Stimulated activated CD8-positive, alpha-beta memory T cell treated with anti-CD3 and anti-CD28 coated beads, Interleukin-12 subunit alpha, Interleukin-12 subunit beta, amount 100 ng/mL, for 4 hours (primary cell): ENCODE measurements around the gene TSC2.
A peak's percentile ranks its signal among the peaks of the same experiment; 100 is the strongest.
"Not testable (repeated sequence)": the region's sequence is repeated elsewhere in the genome, so short reads cannot be mapped to it uniquely, and the experiment has no call there.

Experiments
- DNase-seq: peaks from one replicate; pipeline ENCODE4 v3.0.0-alpha.2; 2020; ENCODE audit warnings: low read depth

TSC2 gene

GRCh38 chr16:2009791-2010510 lies 37.8 kb upstream of the TSC2 start, which contains the start of gene ZNF598:
Gene ZNF598, minus strand, starts transcription at chr16:2009821.
- peak; percentile 73 for DNase-seq

- DNase-seq = not testable (repeated sequence)
These were observed 36.1 kb upstream of the TSC2 start for GRCh38 chr16:2011726-2012125.

DNA sequence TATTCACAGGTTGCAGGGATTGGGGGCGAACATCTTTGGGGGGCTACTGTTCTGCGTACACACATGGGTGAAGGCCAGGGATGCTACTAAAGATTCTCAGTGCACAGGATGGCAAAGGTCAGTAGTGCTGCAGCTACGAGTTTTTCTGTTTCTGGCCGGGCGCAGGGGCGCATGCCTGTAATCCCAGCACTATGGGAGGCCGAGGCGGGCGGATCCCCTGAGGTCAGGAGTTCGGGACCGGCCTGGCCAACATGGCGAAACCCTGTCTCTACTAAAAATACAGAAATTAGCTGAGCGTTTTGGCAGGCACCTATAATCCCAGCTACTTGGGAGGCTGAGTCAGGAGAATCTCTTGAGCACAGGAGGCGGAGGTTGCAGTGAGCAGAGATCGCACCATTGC lies 34.3 kb upstream of the TSC2 start:
- DNase-seq = no peak

GRCh38 chr16:2015117-2015946 lies 32.5 kb upstream of the TSC2 start:
- no peak for DNase-seq

- DNase-seq = no peak
These were observed 31.9 kb upstream of the TSC2 start for GRCh38 chr16:2015947-2016208.

DNA sequence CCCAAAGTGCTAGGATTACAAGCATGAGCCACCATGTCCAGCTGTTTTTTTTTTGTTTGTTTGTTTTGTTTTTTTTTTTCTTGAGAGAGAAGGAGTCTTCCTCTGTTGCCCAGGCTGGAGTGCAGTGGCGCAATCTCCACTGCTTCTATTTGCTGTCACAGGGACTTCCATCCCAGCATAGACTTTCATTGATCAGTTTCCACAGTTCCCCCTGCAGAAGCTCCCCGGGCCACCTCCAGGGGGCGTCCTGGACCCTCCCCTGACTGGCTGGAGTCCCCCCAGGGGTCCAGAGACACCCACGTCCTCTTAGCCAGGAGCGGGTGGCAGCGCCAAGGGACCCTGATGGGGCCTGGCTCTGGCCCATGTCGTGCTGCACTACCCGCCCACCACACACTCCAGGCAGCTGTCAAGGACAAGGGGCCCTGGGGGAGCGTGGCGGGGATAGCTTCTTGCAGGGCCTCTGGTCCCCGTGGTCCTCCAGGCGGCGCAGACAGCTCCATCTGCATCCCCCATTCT lies 31.3 kb upstream of the TSC2 start:
- DNase-seq = no peak

GRCh38 chr16:2019518-2019920 lies 28.3 kb upstream of the TSC2 start, which contains the start of gene NPW:
Gene NPW, plus strand, starts transcription at chr16:2019785.
- DNase-seq = no peak

GRCh38 chr16:2019921-2020831 lies 27.6 kb upstream of the TSC2 start:
- no peak for DNase-seq

- DNase-seq = no peak
These were observed 25.1 kb upstream of the TSC2 start for GRCh38 chr16:2022723-2023091.

DNA sequence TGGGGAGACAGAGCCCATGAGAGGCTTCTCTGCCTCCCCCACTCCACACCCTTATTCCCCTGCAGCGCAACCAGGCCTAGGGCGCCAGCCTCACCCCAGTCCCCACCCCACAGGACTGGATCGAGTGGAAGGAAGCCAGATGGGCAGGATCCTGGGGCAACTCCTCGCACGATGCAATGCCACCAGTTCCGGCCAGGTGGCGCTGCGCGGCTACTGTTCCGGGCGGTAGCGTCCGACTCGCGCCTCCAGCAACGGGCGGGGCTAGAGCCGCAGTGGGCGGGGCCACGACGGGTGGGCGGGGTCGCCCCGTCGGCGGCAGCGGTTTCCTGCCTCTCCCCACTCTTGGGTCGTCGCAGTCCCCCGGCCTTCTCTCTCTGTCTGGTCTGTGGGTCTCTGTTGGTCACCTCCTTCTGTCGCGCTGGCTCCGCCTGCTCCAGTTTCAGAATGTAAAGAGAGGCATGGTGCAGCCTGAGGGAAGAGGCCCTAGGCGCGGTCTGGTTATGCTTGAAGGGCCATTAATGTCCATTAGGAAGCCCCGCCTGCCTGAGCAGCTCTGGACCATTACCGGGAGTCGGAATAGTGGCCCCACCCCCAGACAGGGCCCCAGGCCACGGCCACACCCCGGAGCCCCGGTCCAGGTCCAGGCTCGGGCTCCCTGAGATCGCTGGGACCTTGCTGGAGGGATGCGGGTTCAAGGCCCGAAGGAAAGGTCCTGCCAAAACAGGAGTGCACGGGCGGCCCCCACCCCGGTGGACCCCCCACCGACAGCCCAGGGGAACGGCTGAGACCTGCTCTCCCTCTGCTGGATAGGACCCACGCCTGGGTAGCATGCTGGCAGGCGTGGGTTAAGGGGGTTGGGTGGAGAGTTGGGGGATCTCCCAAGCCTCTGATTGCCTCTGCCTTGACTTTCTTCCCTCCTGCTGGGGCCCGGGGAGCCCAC lies 24.4 kb upstream of the TSC2 start:
- peak; percentile 94 for DNase-seq

DNA sequence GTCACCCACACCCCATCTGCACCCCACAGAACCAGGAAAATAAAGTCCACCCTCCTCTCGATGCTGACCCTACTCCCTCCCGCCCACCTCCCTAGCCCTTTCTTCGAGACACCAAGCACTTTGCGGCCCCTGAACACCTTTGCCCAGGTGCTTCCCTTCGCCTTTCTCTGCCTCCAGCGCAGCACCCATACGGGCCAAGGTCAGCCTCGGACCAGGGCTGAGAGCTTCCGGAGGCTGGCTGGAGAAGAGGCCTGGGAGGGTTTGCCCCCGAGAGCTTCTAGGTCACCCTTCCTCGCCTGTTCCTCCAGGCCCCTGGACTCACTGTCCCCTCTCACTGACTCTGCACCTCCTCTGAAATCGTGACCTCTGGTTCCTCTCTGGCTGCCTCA lies 23.8 kb upstream of the TSC2 start:
- no peak for DNase-seq

DNA sequence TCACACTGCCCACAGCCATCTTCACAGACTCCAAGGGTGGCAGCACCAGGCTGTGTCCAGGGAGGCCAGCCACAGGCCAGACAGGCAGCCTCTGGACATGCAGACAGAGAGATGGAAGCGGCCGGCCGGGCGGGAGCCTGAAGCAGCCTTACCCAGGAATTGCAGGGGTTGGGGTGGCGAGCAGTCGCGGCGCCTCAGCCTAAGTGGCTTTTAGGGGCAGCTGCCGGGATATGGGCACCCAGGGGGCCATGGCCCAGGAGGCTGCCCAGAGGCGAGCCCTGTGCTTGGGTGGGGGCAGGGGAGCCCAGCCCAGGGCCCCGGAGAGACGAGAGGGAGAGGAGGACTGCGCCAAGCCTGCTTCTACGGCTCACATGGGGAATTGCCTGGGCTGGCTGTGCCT lies 22.5 kb upstream of the TSC2 start:
- DNase-seq = no peak

- no peak for DNase-seq
These were observed 21.8 kb upstream of the TSC2 start for GRCh38 chr16:2025878-2026460.

DNA sequence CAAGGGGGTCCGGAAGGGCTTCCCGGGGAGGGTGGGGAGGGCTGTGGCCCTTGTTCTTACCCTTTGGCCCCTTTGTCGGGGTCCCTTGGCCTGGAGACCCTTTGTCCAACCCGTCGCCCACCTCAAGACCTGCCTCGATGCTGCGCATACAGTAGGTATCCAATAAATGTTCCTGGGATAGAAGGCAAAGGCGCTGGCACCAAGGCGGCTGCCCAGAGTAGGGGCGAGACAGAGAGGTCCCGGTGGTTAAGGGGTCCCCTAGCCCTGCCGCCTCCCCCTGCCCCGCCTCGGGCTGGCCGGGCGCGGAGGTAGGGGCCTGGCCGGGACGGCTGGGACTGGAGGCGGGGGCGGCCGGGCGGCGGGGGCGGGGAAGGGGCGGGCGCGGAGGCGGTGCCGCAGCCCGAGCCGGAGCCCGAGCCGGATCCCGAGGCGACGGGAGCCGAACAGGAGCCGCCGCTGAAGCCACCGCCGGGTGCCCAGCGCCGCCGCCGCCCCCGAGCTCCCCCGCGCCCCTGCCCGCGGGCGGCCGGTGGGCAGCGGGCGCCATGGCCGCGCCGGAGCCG lies 21.2 kb upstream of the TSC2 start, which contains the start of gene NHERF2:
TSS of gene NHERF2 (plus strand) at position 442 of the 563 bp plus-strand sequence. CDS start at position 546, 104 bp downstream.
- no peak for DNase-seq

DNA sequence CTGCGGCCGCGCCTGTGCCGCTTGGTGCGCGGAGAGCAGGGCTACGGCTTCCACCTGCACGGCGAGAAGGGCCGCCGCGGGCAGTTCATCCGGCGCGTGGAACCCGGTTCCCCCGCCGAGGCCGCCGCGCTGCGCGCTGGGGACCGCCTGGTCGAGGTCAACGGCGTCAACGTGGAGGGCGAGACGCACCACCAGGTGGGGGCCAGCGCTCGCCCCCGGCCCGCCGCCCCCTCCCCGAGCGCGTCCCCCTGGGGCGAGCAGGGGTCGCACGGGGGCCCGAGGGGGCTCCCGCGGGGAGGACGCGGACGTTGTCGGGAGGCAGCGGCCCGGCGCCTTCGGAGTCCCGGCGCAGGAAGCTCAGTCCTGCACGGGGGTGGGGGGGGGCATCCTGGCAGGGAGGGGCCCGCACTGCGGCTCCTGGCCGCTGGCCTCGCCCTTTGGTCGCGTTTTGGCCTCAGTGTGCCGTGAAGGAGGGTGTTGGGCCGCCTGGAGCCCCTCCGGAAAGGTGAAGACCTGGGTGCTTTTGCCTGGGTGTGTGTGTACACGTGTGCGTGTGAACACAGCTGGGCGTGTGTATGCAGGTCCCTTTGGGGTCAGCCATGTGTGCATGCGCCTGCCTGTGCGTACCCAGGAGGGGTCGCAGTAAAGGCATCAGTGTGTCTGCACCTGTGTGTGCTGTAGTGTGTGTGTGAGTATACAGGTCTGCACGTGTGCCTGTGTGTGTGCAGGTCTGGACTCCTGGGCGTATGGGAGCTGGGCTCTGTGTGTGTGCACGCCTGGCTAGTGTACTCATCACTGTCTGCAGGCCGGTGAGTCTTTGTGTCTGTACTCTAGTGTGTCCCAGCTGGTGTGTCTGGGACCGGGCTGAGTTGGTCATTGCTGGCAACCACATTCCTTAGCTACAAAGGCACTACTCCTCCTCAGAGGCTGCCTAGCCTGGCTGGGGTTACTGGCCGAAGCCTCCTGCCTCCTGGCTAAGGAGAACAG lies 20.5 kb upstream of the TSC2 start:
- no peak for DNase-seq

GRCh38 chr16:2028146-2028545 lies 19.6 kb upstream of the TSC2 start:
- no peak for DNase-seq

DNA sequence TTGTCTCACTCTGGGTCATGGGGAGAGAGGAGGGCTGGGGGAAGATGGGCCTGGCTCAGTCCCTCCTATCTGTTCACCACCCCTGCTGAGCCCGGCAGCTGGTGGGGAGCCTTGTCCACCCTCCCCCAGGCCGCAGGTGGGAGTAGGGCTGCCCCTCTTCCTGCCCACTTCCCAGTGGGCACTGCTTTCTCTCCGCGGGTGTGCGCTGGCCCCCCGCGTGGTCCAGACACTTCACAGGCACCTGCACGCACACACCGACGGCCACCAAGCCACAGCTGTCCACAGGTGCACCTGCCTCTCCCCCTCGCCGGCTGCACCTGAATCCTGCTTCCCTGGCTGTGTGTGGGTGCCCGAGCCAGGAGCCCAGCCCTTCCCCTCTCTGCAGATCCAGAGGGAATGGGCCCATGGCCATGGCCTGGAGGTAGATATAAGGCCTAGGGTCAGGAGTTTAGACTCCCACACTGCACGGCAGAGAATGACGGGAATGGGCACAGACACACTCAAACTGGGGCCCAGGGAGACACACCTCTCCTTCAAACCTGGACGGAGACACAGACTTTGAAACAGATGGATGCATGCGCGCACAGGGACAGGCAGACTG lies 19.1 kb upstream of the TSC2 start:
- DNase-seq = no peak

DNA sequence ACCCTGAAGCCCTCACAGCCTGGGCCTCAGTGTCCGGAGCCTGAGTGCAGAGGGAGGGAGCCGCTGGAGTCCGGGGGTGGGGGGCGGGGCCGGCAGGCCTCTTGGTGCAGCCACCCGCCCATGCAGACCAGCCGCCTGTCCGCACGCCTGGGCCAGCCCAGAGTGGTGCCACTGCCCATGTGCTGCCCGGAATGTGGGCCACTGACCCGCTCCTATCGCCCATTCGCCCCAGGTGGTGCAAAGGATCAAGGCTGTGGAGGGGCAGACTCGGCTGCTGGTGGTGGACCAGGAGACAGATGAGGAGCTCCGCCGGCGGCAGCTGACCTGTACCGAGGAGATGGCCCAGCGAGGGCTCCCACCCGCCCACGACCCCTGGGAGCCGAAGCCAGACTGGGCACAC lies 18.4 kb upstream of the TSC2 start:
- no peak for DNase-seq

DNA sequence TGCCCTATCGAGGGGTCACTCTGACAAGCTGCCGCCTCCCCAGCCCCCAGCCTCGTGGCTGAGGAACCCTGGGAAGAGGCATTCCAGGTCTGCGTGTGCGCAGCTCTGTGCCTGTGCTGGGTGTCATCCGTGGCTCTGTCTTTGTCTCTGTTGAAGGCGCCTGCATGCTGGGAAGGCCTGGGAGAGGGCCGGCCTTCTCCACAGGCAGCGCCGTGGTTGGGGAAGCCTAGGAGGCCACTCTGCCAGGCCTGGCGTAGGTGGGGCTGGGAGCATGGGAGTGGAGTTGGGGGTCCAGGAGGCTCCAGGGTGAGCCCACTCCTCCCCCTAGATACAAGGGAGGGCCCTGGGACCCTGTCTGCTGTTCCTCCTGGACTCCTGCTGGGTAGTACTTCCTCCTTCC lies 17.7 kb upstream of the TSC2 start:
- no peak for DNase-seq
